HepG2 (cell line): ENCODE results near the gene SLC22A7. TPM values are rescaled to one million over a fixed set of nuclear protein-coding genes. Genes with fewer than 3 reads are reported as not detected.
A peak's percentile ranks its signal among the peaks of the same experiment; 100 is the strongest.

Experiments used
- E2F1 ChIP-seq: sonication (generic); formaldehyde crosslinking; IDR thresholded peaks from 2 replicates; pipeline ENCODE4 v1.5.0; 2020; ENCODE audit warnings: missing genetic modification reagents
- ELF3 ChIP-seq: IDR thresholded peaks from 2 replicates; pipeline ENCODE4 v1.6.1; 2016; ENCODE audit warnings: missing genetic modification reagents, missing compliant biosample characterization
- ERF ChIP-seq: IDR thresholded peaks from 2 replicates; pipeline ENCODE4 v1.6.1; 2018; ENCODE audit warnings: missing biosample characterization, missing genetic modification reagents
- FLYWCH1 ChIP-seq: sonication (generic); formaldehyde crosslinking; IDR thresholded peaks from 2 replicates; pipeline ENCODE4 v1.8.1; 2023; ENCODE audit warnings: mild to moderate bottlenecking, missing genetic modification reagents
- GATAD1 ChIP-seq: IDR thresholded peaks from 2 replicates; pipeline ENCODE4 v1.6.1; 2016; ENCODE audit warnings: missing genetic modification reagents, missing compliant biosample characterization
- GLMP ChIP-seq: sonication (generic); formaldehyde crosslinking; IDR thresholded peaks from 2 replicates; pipeline ENCODE4 v1.9.0; 2021; ENCODE audit warnings: missing genetic modification reagents, mild to moderate bottlenecking, borderline replicate concordance
- HES4 ChIP-seq: sonication (generic); formaldehyde crosslinking; IDR thresholded peaks from 2 replicates; pipeline ENCODE4 v1.9.0; 2021; ENCODE audit warnings: mild to moderate bottlenecking, missing genetic modification reagents, borderline replicate concordance
- MATR3 ChIP-seq: sonication (generic); formaldehyde crosslinking; IDR thresholded peaks from 2 replicates; pipeline ENCODE4 v1.4.0; 2020; ENCODE audit warnings: missing genetic modification reagents
- MLLT10 ChIP-seq: sonication (generic); formaldehyde crosslinking; IDR thresholded peaks from 2 replicates; pipeline ENCODE4 v1.4.0; 2020; ENCODE audit warnings: missing genetic modification reagents
- REPIN1 ChIP-seq: sonication (generic); formaldehyde crosslinking; IDR thresholded peaks from 2 replicates; pipeline ENCODE4 v1.8.0; 2022; ENCODE audit warnings: missing genetic modification reagents, low read depth, mild to moderate bottlenecking, borderline replicate concordance
- SETDB1 ChIP-seq: sonication (generic); formaldehyde crosslinking; IDR thresholded peaks from 2 replicates; pipeline ENCODE4 v1.5.1; 2020; ENCODE audit warnings: missing genetic modification reagents, mild to moderate bottlenecking, borderline replicate concordance
- TBX2 ChIP-seq: sonication (generic); formaldehyde crosslinking; IDR thresholded peaks from 2 replicates; pipeline ENCODE4 v1.5.0; 2020; ENCODE audit warnings: missing genetic modification reagents, mild to moderate bottlenecking, borderline replicate concordance
- TEAD3 ChIP-seq: optimal IDR thresholded peaks from 2 replicates; pipeline ENCODE3; 2016; ENCODE audit warnings: borderline replicate concordance
- ZKSCAN8 ChIP-seq: IDR thresholded peaks from 2 replicates; pipeline ENCODE4 v1.6.1; 2016; ENCODE audit warnings: borderline replicate concordance, missing genetic modification reagents, missing compliant biosample characterization
- ZNF24 ChIP-seq: fragments of 450-650 bp; IDR thresholded peaks from 2 replicates; pipeline ENCODE4 v1.6.1; 2017; ENCODE audit warnings: antibody characterized with exemption, mild to moderate bottlenecking
- ZNF350 ChIP-seq: sonication (generic); formaldehyde crosslinking; IDR thresholded peaks from 2 replicates; pipeline ENCODE4 v1.4.0; 2020; ENCODE audit warnings: mild to moderate bottlenecking, low read depth, missing genetic modification reagents, borderline replicate concordance
- ZNF652 ChIP-seq: IDR thresholded peaks from 2 replicates; pipeline ENCODE4 v1.6.1; 2016; ENCODE audit warnings: low read depth, borderline replicate concordance
- ZNF850 ChIP-seq: sonication (generic); formaldehyde crosslinking; conservative IDR thresholded peaks from 2 replicates; pipeline ENCODE4 v1.9.0; 2021; ENCODE audit warnings: mild to moderate bottlenecking, missing genetic modification reagents
- polyA plus RNA-seq, 8 experiments: library from polyadenylated mRNA; depleted of rRNA in 3 of 8; stranded (reverse) in 7 of 8; unstranded in 1 of 8; fragments of >200 nt; fragmentation: Illumina TruSeq in 4 of 8; extraction: Trizol in 4 of 8; gene quantifications; 2 replicates each; pipeline versions ENCODE4 v1.2.1 to v1.2.3, GENCODE V29; 2011 to 2016; ENCODE audit warnings: low read depth in 4 of 8, missing spikeins in 1 of 8, mixed read lengths in 1 of 8; ENCODE audit not compliant: insufficient read depth in 1 of 8
- total RNA-seq, 5 experiments: library from RNA; depleted of rRNA; stranded (reverse); fragments of >200 nt; fragmentation: Illumina TruSeq; extraction: Trizol; gene quantifications; 2 replicates each; pipeline ENCODE4 v1.2.3, GENCODE V29; 2016; ENCODE audit warnings: low read depth in 1 of 5
- TF ChIP-seq, protein P1 (sequence below): sonication (generic); formaldehyde crosslinking; conservative IDR thresholded peaks from 2 replicates; pipeline ENCODE4 v1.4.0; 2020; ENCODE audit warnings: missing genetic modification reagents
- TF ChIP-seq, protein P2 (sequence below): sonication (generic); formaldehyde crosslinking; IDR thresholded peaks from 2 replicates; pipeline ENCODE4 v1.4.0; 2020; ENCODE audit warnings: low read depth, missing genetic modification reagents
- TF ChIP-seq, protein P3 (sequence below): sonication (generic); formaldehyde crosslinking; IDR thresholded peaks from 2 replicates; pipeline ENCODE4 v1.4.0; 2020; ENCODE audit warnings: missing genetic modification reagents
- TF ChIP-seq, protein P4 (sequence below): sonication (generic); formaldehyde crosslinking; IDR thresholded peaks from 2 replicates; pipeline ENCODE4 v1.8.1; 2023; ENCODE audit warnings: mild to moderate bottlenecking, missing genetic modification reagents

SLC22A7 gene
- total and polyA plus RNA-seq, 2 of the 13 experiments (the other 11 are each of a cell fraction or from before 2014, with no cell fraction given): 5.3 to 22.6 TPM

GRCh38 chr6:43276577-43277305 is 21.3 kb upstream of the SLC22A7 start (continued):
- no peak for TF ChIP-seq E2F1 (CRISPR knock-in tag)
- no peak; the same call in 1 of the 2 replicates for TF ChIP-seq HES4 (CRISPR knock-in tag)
- no peak for TF ChIP-seq ZNF24
- TF ChIP-seq MATR3: no peak
- peak; percentile 73 for TF ChIP-seq TBX2
- TF ChIP-seq ZNF652 (CRISPR knock-in tag): 0 out of 2 replicates have a peak, but pooled peaks have one; percentile 40
- TF ChIP-seq MLLT10 (CRISPR knock-in tag): no peak
- TF ChIP-seq, protein P1, sequence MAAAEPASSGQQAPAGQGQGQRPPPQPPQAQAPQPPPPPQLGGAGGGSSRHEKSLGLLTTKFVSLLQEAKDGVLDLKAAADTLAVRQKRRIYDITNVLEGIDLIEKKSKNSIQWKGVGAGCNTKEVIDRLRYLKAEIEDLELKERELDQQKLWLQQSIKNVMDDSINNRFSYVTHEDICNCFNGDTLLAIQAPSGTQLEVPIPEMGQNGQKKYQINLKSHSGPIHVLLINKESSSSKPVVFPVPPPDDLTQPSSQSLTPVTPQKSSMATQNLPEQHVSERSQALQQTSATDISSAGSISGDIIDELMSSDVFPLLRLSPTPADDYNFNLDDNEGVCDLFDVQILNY (CRISPR knock-in tag): no peak
- TF ChIP-seq, protein P2, sequence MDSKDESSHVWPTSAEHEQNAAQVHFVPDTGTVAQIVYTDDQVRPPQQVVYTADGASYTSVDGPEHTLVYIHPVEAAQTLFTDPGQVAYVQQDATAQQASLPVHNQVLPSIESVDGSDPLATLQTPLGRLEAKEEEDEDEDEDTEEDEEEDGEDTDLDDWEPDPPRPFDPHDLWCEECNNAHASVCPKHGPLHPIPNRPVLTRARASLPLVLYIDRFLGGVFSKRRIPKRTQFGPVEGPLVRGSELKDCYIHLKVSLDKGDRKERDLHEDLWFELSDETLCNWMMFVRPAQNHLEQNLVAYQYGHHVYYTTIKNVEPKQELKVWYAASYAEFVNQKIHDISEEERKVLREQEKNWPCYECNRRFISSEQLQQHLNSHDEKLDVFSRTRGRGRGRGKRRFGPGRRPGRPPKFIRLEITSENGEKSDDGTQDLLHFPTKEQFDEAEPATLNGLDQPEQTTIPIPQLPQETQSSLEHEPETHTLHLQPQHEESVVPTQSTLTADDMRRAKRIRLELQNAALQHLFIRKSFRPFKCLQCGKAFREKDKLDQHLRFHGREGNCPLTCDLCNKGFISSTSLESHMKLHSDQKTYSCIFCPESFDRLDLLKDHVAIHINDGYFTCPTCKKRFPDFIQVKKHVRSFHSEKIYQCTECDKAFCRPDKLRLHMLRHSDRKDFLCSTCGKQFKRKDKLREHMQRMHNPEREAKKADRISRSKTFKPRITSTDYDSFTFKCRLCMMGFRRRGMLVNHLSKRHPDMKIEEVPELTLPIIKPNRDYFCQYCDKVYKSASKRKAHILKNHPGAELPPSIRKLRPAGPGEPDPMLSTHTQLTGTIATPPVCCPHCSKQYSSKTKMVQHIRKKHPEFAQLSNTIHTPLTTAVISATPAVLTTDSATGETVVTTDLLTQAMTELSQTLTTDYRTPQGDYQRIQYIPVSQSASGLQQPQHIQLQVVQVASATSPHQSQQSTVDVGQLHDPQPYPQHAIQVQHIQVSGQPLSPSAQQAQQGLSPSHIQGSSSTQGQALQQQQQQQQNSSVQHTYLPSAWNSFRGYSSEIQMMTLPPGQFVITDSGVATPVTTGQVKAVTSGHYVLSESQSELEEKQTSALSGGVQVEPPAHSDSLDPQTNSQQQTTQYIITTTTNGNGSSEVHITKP (CRISPR knock-in tag): peak; percentile 48; the same call in 1 of the 2 replicates
- no peak for TF ChIP-seq SETDB1 (CRISPR knock-in tag)
- 0 out of 2 replicates have a peak, but pooled peaks have one; percentile 60 for TF ChIP-seq ZNF350 (CRISPR knock-in tag)
- TF ChIP-seq TEAD3: peak; percentile 41
- peak; percentile 66; the same call in 1 of the 2 replicates for TF ChIP-seq ZKSCAN8 (CRISPR knock-in tag)
- peak; percentile 73; the same call in 1 of the 2 replicates for TF ChIP-seq ERF (CRISPR knock-in tag)
- TF ChIP-seq ZNF850 (CRISPR knock-in tag): no peak
- peak; percentile 99 for TF ChIP-seq ELF3 (CRISPR knock-in tag)
- peak; percentile 44; the same call in 1 of the 2 replicates for TF ChIP-seq GATAD1 (CRISPR knock-in tag)
- TF ChIP-seq, protein P3, sequence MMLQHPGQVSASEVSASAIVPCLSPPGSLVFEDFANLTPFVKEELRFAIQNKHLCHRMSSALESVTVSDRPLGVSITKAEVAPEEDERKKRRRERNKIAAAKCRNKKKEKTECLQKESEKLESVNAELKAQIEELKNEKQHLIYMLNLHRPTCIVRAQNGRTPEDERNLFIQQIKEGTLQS (CRISPR knock-in tag): no peak
- TF ChIP-seq, protein P4, sequence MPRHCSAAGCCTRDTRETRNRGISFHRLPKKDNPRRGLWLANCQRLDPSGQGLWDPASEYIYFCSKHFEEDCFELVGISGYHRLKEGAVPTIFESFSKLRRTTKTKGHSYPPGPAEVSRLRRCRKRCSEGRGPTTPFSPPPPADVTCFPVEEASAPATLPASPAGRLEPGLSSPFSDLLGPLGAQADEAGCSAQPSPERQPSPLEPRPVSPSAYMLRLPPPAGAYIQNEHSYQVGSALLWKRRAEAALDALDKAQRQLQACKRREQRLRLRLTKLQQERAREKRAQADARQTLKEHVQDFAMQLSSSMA: no peak
- no peak for TF ChIP-seq REPIN1 (CRISPR knock-in tag)
- no peak for TF ChIP-seq FLYWCH1 (CRISPR knock-in tag)
- TF ChIP-seq GLMP (CRISPR knock-in tag): no peak
